Measurements from ENCODE around the gene SAP30BP. TPM values are rescaled to one million over a fixed set of nuclear protein-coding genes. Genes with fewer than 3 reads are reported as not detected.

Gene SAP30BP
- total RNA-seq, 1 experiment from 2014 or later = 149 TPM

DNA sequence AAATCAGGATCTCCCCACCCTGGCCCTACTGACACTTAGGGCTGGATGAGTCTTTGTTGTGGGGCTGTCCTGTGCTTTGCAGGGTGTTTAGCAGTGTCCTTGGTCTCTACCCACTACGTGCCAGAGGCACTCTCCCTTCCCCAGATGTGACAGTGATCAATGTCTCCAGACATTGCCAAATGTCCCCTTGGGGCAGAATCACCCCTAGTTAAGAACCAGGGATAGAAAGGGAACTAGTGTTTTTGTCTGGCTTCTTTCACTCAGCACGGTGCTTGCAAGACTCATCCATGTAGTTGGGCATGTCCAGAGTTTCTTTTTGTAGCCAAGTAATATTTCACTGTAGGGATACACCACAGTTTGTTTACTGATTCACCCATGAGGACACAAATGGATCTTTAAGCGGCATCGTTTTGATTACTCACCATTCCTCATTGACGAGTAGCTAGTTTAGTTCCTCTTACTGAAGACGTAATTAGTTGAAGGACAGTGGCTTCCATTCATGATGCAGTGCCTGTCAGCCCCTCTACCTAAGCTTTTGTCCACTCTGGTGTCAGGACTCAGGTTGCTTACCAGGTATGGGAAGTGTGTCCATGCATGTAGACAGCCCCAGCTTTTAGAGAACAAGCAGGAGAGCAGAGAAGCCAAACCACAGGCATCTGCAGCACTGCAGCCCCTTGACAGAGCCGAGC, 28.1 kb downstream of the SAP30BP start:
- H3K9ac ChIP-seq (ENCODE audit: low read length) = peak overlapping the region; percentile 47
- H4K20me1 ChIP-seq (ENCODE audit: insufficient read depth) = no peaks in the 10 kb centered on the region
- H3K9me2 ChIP-seq (ENCODE audit: insufficient read depth) = no peaks in the 10 kb centered on the region
- H3K27ac ChIP-seq (ENCODE audit: low read depth, low read length) = peak overlapping the region; percentile 94
- peaks cover 0 to 7% of the 10 kb centered on the region in 2 experiments; a peak in 1 of 4 replicates for H3K36me3 ChIP-seq (ENCODE audit: control insufficient read depth in 1 of 2, insufficient read depth in 2 of 2, low read length in 2 of 2)
- ATAC-seq (peak; percentile 15), DNase-seq (ENCODE audit: low read depth, low spot score) (peak; percentile 87)
- ChIA-PET POLR2A (interaction anchor here (1.0 to 2.0 kb wide), 4 partner anchors 12 to 85 kb away, joined by 3 to 9 read pairs (median 4); partner anchors contain the start of gene ITGB4), RAD21 (ENCODE audit: low non-redundant PET in 1 of 2, low total read pairs in 2 of 2, uncharacterized antibody in 2 of 2, unreplicated experiment in 2 of 2) (interaction anchor here (0.6 to 1.0 kb wide), 4 partner anchors 11 to 358 kb away, joined by 3 to 4 read pairs (median 3); partner anchors contain the start of gene ITGB4 (in 1 of the 2)), CTCF (interaction anchor here (0.7 to 4.7 kb wide), 7 partner anchors 11 to 63 kb away, joined by 3 to 31 read pairs (median 5); no protein-coding TSS in a partner anchor)
- H3K4me3 ChIP-seq (replicated peaks in 1 of 2; ENCODE audit: low read depth in 1 of 2, low read length in 2 of 2) = peak overlapping the region in 1 of 2 experiments; percentile 12; a peak in 1 of 4 replicates
- TF ChIP-seq SIN3A (IDR thresholded peaks at IDR 0.05; ENCODE audit: low read depth) (peak; percentile 69; the same call in 1 of the 2 replicates), MAX (IDR thresholded peaks at IDR 0.05) (peak; percentile 72), RAD21 (IDR thresholded peaks at IDR 0.05; ENCODE audit: low read depth) (peak; percentile 16; the same call in 1 of the 2 replicates), ZNF274 (IDR thresholded peaks at IDR 0.05; ENCODE audit: low read depth, low read length) (no peak), EZH2phosphoT487 (IDR thresholded peaks at IDR 0.05; ENCODE audit: borderline replicate concordance) (no peak), POLR2AphosphoS5 (IDR thresholded peaks at IDR 0.05; ENCODE audit: low read depth, low read length) (0 out of 2 replicates have a peak, but pooled peaks have one; percentile 42), CEBPB (IDR thresholded peaks at IDR 0.05; ENCODE audit: low read depth) (no peak; the same call in 1 of the 2 replicates), ZBTB33 (IDR thresholded peaks at IDR 0.05; ENCODE audit: extremely low read depth, insufficient replicate concordance, low read length) (no peak), SP1 (IDR thresholded peaks at IDR 0.05; ENCODE audit: low read depth) (peak; percentile 82), FOSL1 (IDR thresholded peaks at IDR 0.05; ENCODE audit: low read depth) (peak; percentile 85), JUND (IDR thresholded peaks at IDR 0.05) (peak; percentile 77), CBX3 (IDR thresholded peaks at IDR 0.05; ENCODE audit: low read depth) (peak; percentile 94), EZH2 (IDR thresholded peaks at IDR 0.05) (no peak)
- H2AFZ ChIP-seq (ENCODE audit: low read depth, low read length, poor library complexity, severe bottlenecking) = no peak overlapping the region
- H3K79me2 ChIP-seq (ENCODE audit: insufficient read depth, low read length) = peaks cover 83% of the 10 kb centered on the region
- BruUV-seq (replicated peaks) = no TSS peak
- peak overlapping the region; percentile 53 for H3K4me2 ChIP-seq (ENCODE audit: low read length)
- H3K4me1 ChIP-seq (ENCODE audit: control insufficient read depth in 1 of 2, insufficient read depth in 2 of 2, low read length in 2 of 2) = peaks cover 95 to 100% of the 10 kb centered on the region in 2 experiments
- no peaks in the 10 kb centered on the region for H3K27me3 ChIP-seq (ENCODE audit: insufficient read depth, low read length)
- intact Hi-C loops (cut with micrococcal nuclease) = no loop called here
- no peaks in the 10 kb centered on the region for H3K9me3 ChIP-seq (ENCODE audit: control insufficient read depth in 1 of 2, insufficient read depth in 1 of 2, low read depth in 1 of 2, low read length in 2 of 2)
